KG1 (cell line): Measurements from ENCODE around the gene CPNE6.

Source experiments
- DNase-seq: peaks from one replicate; lab custom pipeline; 2025; lab: John Stamatoyannopoulos, UW

The CPNE6 gene

DNA sequence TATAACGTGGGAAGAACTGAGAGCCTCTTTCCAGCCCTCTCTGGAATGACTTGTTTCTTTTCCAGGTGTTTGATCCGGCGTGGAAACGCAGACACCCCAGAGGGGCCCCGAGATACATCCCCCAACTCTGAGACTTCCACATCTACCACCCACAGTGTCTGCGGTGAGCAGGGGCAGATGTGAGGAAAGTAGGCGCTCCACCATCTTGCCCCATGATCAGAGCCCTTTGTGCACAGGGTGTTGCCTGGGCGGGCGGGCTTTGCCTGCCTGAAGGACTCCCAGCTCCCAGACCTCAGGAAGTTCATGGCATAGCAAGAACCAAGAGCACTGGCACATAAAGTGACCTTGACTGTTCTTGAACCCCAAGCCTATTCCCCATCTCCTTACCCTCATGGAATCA lies 16.7 kb upstream of the CPNE6 start:
- DNase-seq: no peak

DNA sequence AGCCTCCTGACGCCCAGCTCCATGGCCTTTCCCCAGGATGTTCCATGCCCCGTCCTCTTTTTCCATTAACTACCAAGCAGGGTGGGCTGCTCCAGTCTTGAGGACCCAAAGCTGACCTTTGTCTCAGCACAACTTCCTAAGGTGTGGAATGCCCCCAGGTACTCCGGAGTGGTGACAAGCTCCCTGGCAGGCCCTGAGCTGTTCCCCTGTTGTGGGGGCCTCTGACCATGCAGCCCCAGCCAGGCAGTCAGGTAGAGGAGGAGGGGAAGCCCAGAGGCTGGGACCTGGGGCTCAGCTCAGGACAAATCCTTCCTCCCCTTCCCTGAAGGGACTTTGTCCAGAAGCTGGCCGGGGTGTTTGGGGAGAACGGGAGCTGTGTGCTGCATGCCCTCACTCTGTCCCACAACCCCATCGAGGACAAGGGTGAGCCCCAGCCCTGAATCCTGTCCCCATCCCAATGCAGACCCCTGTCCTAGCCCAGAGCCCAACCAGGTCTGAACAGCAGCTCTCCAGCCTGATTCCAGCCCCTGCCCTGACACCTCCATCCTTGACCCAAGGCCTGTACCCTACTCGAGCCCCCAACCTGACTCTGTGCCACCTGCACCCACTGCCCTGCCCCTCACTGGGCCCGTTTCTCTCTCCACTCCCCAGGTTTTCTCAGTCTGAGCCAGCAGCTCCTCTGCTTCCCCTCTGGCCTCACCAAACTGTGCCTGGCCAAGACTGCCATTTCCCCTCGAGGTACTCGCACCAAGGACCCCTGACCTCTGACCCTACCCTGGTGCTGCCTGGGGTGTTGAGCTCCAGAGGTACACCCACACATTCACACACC lies 15.2 kb upstream of the CPNE6 start:
- DNase-seq: no peak

DNA sequence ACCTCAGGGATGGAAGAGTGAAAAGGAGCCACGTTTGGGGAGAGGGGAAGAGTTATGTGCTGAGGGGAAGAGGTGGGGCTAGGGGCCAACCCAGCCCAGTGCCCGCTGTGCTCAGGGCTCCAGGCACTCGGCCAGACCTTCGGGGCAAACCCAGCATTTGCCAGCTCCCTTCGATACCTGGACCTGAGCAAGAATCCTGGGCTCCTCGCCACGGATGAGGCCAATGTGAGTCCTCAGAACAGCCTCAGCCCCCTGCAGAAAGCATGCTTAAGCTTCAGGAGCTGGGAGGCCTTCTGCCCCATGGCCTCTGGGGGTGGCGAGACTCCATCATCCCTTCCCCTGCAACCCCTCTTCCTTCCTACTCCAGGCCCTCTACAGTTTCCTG lies 14.6 kb upstream of the CPNE6 start:
- no peak for DNase-seq

DNA sequence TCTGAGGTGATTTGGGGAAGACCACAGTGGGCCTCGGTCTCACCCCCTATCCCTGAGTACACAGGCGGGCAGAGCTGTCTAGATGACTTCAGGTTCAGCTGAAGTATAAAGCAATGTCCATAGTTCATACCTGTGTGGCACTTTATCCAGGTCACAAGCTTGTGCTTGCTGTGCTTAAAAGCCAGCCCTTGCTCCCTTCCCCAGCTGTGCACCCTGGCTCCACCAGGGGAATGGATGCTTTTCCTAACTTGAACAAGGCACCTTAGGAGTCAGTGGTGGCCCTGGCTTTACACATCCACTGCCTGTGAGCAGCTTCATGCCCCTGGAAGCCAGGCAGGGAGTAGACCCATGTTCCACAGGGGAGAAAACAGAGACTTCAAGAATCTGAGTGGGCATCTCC lies 14.1 kb upstream of the CPNE6 start:
- no peak for DNase-seq

DNA sequence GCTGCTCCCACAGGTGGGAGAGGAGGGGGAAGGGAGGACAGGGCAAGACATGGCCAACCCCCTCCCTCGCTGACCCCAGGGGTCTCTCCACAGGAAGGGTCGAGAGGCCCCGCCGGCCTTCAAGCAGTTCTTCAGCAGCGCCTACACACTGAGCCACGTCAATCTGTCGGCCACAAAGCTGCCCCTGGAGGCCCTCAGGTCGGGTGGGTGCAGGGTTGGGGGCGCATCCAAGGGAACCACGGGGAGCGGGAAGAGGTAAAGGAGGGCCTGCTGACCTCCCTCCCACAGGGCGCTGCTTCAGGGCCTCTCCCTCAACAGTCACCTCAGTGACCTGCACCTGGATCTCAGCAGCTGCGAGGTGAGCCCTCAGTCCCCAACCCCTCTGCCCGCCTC lies 13.5 kb upstream of the CPNE6 start:
- DNase-seq: no peak

DNA sequence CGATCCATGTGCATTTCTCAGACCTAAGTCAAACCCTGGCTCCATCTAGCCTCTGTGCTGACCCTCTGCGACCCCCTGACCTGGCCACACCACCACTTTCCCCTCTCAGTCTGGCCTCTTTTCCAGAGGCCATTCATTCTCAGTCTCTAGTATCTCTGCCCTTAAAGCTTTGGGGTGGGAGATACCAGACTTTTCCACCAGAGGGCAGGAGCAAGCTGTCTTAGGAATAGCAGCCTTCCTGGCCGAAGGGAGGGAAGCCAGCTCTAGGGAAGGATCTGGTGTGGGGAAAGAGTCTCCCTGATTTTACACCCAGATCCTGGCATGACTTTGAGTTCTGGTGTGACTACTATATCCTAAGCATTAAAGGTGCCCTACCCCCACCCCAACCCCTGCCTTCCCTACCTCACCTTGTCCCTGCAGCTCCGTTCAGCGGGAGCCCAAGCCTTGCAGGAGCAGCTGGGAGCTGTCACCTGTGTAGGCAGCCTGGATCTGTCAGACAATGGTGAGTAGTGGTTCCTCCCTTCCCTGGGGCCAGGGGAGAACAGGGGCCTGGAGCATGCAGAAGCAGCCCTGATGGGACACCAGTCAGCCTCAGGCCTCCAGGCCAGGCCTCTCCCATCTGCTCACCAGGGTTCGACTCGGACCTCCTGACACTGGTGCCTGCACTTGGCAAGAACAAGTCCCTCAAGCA lies 13.0 kb upstream of the CPNE6 start:
- peak; percentile 22 for DNase-seq

DNA sequence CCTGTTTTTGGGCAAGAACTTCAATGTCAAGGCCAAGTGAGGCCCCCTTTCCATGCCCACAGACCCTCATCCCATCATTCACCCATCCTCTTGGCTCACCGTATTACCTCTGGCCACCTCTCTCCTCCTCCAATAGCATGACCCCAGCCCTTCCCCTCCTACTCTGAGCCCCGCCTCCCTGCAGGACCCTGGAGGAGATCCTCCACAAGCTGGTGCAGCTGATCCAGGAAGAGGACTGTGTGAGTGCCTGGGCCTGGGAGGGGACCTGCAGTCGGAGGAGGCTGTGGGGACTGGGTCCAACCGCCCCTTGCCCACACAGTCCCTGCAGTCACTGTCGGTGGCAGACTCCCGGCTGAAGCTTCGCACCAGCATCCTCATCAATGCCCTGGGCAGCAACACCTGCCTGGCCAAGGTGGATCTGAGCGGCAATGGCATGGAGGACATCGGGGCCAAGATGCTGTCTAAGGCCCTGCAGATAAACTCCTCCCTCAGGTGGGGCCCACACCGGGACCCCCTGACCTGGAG lies 12.3 kb upstream of the CPNE6 start:
- no peak for DNase-seq

DNA sequence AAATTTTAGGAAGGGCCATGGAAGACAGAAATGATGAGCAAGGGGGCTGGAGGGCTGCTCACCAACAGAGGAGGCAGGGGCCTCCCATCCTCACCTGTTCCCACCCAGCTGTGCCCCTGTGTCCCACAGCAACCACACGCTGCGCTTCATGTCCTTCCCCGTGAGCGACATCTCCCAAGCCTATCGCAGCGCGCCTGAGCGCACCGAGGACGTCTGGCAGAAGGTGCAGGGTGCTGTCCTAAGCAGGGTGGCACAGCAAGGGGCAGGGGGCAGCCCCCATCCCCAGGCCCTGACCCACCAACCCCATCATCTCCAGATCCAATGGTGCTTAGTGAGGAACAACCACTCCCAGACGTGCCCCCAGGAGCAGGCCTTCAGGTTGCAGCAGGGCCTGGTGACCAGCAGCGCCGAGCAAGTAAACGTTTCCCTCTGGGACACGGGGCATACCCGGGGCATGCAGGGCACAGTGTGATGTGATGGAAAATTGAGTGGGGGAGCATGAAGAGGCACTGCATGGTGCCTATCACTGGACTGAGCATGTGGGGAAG lies 11.4 kb upstream of the CPNE6 start:
- no peak for DNase-seq

DNA sequence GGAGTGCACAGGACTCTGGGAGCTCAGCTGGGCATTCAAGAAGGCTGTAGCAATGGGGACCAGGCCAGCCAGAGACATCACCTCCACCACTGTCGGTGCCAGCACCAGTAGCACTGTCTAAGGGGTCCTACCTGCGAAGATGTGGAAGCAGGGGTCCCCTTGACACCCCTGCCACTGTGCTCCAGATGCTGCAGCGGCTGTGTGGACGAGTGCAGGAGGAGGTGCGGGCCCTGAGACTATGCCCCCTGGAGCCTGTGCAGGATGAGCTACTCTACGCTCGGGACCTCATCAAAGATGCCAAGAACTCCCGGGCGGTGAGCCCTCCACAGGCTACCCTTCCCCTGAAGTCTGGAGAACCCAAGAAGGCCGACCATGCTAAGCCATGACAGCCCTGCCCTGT lies 10.9 kb upstream of the CPNE6 start:
- DNase-seq: no peak

DNA sequence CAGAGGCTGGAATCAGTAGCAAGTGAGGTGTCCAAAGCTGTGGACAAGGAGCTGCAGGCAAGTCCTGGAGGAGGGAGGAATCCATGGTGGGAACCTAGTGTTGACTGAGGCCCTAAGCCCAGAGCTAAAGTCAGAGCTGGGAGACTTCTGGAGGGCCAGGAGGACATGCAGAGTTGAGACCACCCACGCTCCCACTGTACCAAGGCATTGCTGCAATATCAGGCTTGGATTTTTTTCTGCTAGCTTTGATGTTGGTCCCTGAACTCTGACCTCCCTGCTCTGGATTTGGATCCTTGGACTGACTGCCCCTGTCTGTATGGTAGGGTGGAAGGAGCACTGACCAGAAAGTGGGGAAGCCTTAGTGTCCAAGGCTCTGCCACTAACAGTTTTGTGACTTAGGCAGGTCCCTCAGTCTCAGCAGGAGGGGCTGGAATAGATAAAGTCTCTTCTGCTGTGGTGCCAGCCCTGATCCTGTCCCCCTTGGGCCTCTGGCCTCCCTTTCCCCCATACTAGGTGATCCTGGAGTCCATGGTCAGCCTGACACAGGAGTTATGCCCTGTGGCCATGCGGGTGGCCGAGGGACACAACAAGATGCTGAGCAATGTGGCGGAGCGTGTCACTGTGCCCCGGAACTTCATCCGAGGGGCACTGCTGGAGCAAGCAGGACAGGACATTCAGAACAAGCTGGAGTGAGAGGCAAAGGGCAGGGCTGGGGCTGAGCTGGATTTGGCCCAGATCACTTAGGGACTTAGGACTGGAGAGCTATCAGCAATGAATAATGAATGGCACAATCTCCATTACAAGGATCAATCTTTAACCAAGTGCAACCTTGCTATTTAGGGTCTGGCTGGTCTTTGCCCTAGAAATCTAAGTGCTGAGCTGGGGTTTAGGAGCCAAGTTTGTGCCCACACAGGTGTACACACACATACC lies 10.1 kb upstream of the CPNE6 start:
- DNase-seq: no peak

DNA sequence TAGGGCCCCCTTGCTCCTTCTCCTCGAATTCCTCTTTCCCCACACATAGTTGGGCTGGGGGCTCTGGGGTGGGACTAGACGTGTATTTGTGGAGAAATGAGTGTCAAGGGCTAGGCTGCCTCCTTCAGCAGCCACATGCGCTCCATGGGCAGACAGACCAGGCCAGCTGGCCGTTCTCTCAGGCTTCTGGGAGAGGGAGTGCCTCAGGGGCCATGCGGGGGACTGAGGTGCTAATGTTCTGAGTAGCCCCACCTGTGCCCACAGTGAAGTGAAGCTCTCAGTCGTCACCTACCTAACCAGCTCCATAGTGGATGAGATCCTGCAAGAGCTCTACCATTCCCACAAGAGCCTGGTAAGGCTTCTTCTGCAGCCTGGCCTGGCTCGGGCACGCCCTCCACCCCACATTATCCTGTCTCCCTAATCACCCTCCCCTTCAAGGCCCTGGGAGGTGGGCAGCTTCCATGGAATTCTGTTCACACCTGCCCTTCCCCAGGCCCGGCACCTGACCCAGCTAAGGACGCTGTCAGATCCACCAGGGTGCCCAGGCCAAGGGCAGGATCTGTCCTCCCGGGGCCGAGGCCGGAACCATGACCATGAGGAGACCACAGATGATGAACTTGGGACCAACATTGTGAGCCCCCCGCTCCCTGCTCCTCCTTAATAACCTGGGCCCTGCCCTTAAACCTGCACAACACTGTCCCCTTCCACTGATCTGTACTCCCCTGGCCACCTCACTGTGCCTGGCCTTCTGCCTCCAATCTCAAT lies 9.0 kb upstream of the CPNE6 start:
- no peak for DNase-seq

DNA sequence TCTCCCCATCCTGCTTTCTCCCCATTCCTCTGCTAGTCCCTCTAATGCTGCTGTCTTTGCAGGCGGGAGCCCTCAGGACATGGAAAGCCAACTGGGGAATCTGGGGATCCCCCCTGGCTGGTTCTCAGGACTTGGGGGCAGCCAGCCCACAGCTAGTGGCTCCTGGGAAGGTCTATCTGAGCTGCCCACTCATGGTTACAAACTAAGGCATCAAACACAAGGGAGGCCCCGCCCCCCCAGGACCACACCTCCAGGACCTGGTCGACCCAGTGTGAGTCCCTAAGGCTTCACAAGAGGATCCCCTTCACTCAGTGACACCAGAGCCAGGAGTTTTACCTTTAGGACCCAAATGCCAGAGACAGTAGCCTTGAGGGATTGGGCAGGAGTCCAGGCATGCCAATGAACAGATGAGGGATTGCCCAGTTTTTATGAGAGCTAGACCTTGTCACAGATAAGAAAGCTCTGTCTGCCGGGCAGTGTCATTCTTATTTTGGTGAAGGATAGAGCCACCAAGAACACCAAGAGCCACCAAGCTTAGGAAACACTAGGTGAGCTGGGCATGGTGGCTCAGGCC lies 8.0 kb upstream of the CPNE6 start:
- DNase-seq: no peak

DNA sequence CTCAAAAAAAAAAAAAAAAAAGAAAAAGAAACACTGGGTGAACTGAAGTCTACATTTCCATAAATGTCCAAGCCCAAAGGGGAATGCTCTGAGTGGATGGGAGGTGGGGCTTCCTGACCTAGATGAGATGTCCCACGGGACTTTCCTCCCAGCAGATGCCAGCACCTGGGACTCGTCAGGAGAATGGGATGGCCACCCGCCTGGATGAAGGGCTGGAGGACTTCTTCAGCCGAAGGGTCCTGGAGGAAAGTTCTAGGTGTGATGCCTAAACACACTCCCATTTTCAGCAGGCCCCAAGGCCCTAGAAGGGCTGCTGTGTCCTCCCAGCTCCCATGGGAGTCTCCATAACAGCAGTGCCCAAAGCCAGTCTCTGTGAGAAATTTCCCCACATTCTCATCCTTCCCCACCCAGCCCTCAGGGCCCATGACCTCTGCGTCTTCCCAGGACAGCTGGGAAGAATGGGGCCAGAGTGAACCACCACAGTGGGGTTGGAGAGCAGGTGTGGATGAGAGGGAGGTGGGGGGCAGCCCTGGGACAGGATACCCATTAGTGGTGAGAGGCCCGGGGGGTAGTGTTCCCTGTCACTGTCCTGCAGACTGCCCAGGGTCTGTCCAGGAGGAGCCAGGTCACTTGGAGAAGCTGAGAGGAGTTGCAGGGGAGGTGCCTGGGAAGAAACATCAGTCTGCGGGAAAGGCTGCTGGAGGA lies 7.1 kb upstream of the CPNE6 start:
- no peak for DNase-seq

DNA sequence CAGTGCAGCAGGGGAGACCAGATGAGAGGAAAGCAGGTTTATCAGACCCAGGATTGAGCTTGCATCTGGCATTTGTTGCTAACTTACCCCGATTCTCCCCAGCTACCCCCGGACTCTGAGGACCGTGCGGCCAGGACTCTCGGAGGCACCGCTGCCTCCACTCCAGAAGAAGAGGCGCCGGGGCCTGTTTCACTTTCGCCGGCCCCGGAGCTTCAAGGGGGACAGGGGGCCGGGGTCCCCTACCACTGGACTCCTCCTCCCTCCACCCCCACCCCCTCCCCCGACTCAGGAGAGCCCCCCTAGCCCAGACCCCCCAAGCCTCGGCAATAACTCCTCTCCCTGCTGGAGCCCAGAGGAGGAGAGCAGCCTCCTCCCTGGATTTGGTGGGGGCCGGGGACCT lies 6.5 kb upstream of the CPNE6 start:
- DNase-seq: no peak

DNA sequence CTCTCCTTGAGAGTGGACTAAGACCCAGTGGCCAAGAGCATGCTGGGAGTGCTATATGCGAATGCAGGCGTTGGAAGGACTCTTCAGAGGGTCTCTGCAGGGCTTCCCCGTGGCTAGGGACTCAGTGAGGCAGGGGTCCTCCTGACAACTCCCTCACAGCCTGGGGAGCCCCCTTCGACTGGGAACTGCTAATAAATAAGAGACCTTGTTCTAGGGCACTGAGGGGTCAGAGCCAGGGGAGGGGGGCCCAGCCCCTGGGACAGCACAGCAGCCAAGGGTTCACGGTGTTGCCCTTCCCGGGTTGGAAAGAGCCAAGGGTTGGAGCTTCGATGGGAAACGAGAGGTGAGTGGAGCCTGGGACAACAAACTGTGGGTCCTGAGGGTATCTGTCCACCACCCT lies 6.0 kb upstream of the CPNE6 start:
- DNase-seq: no peak

DNA sequence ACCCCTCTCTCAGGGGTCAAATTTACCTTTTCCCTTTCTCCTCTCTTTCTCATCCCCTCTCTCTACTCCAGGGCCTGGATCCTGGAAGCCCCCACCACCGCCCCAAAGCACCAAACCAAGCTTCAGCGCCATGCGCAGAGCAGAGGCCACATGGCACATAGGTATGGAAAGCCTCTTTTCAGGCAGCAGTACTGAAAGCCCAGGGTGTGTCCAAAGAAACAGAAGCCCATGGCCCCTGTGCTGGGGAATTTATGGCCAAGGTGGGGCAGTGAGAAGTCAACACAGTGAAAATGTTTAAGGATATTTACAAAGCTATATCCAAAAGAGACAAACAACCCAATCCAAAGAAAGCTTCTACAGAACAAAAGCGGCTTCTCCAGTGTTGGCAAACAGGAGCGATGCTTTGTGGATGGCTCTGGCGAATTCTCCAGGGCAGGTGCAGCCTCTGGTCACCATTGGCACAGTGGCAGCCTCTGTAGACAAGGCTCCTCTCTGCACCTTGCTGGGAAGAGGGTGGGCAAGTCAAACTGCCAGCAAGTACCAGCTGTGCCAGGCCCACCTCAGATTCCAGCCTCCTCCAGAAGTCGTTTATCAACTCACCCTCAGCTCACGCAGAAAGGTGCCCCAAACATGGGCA lies 4.7 kb upstream of the CPNE6 start:
- DNase-seq: no peak

DNA sequence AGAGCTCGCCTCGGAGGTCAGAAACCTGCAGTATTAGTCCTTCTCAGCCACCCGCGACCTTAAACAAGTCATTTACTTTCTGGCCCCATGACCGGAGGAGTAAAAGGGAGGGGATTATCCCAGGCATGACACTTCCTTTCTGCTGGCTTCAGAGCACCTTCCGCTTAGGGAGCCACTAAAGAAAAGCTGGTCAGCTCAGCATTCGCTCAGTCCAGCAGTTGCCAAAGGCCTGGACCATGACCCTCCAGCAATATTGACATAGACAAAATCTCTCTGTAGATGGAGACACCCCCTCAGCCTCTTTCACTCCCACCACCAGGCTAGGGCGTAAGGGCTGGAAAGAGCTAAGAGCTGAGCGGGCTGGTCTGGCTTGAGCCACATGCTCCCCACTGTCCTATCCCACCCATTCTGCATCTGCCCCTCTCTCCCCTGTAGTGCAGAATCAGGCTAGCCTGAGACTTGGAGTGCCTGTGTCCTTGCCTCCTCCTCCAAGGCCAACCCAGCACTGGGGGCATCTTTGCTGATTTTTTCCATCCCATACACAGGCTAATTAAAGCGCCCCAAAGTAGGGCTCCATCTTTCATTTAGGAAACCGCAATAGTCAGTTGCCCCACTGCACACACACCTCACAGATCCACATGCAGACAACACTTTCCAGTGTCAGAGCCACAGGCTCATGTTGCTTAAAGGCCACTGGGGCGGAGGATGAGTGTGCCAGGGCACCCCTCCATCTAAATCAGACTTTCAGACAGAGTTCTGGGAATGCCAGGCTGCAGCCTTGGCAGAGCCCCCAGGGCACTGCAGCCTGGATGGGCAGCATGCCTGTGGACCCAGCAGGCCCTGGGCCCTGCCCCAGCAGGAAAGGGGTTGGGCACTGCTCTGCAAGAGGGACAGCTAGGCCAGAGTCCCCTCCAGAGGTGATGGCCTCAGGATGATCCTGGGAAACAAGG lies 4.0 kb upstream of the CPNE6 start:
- no peak for DNase-seq

DNA sequence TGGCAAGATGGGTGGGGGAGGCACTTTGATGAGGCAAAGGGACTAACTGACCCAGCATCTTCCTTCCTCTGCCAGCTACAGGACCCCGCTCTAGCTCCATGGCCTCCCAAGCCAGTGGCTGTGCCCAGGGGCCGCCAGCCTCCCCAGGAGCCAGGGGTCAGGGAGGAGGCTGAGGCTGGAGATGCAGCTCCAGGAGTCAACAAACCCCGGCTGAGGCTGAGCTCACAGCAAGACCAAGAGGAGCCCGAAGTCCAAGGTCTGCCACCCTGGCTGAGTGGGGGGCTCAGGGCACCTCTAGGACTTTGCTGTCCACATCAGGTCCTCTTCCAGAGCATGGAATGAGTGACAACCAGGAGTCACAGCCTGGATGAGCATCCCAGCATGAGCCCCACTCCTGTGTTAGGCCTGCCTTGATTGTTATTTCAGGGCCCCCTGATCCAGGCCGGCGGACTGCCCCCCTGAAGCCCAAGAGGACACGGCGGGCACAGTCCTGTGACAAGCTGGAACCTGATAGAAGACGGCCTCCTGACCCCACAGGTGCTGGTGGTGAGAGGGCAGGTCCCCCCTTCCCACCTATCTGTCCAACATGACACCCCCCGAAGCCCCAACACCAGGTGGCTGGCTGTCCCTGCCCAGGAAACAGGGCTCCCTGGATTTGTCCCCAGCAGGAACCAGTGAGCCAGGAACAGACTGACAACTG lies 2.5 kb upstream of the CPNE6 start:
- no peak for DNase-seq
